HG03342 (cell line): ENCODE data around the gene RAB15.
A peak's percentile ranks its signal among the peaks of the same experiment; 100 is the strongest.

Experiments
- ATAC-seq: cut with Tn5 transposase; IDR thresholded peaks from one replicate; pipeline ENCODE4 v1.9.1; 2021; ENCODE audit warnings: mild to moderate bottlenecking, moderate library complexity; ENCODE audit not compliant: unreplicated experiment

Gene RAB15

DNA sequence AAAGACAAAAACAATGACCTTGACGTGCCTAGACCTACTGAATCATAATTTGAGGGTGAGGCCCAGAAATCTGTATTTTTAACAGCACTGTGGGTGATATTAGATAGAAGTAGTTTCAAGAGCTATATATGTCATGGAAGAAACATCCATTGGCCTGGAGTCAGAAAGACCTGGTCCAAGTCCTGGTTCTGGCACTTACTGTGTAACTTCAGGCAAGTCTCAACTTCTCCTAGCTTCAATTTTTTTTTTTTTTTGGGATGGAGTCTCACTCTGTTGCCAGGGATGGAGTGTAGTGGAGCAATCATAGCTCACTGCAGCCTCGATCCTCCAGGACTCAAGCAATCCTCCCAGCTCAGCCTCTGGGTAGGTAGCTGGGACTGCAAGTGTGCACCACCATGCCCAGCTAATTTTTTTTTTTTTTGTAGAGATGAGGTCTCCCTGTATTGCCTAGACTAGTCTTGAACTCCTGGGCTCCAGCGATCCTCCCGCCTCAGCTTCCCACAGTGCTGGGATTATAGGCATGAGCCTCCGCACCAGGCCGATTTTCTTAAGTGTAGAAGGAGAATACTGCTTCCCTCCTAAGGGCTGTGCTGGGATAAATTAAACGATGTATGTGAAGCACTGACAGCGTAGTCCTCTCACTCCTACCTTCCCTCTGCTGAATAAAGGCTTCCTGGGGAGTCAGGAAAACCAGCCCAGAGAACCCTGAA lies 15.3 kb downstream of the RAB15 start:
- ATAC-seq = no peak

DNA sequence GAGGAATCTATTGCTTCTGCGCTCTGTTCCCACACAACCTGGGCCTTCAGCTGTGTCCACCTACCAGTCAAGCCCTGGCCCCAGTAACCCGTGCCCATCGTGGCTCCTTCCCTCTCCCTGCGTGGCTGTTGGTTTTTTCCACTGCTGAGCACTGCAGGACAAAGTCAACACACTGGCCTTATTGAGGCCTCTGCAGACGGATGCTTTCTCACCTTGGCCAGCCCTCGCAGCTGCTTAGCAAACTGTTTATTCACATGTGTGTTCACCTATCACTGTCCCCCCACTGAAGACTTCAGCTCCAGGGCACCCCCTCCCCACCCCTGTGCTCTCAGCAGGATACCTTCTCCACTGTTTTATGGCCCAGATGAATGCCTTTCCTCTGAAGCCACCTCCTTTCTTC lies 16.8 kb downstream of the RAB15 start:
- ATAC-seq = no peak

DNA sequence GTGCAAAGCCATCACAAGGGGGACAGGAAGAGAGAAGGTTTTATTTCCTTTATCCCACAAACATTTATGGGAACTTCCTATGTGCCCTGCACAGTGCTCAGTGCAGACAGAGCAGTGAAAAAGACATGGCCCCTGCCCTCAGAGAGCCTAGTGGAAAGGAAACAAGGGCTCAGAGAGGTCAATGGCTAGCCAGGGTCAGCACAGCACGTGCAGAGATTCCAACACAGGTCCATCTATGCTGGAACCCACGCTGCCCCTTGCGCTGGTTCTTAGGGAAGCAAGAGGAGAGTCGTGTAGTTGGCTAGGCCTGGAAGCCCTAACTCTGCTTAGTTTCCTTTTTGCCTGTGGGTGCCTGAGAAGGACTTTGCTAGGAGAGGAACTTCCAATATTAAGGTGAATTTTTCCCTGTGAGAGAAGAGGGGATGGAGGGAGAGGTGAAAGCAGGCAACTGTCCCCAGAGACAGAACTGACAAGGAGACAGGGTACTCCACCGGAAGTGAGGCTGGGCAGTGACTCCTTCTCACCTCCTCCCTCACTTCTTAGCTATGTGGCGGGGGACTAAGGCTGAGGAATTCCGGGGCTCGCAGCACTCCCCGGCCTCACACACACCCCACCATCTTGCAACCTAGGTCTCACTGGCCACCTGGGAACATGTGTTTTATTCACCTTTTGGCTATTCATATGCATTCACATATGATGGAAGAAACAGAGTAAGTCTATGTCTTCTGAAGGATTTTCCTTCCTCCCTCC lies 17.5 kb downstream of the RAB15 start:
- no peak for ATAC-seq

DNA sequence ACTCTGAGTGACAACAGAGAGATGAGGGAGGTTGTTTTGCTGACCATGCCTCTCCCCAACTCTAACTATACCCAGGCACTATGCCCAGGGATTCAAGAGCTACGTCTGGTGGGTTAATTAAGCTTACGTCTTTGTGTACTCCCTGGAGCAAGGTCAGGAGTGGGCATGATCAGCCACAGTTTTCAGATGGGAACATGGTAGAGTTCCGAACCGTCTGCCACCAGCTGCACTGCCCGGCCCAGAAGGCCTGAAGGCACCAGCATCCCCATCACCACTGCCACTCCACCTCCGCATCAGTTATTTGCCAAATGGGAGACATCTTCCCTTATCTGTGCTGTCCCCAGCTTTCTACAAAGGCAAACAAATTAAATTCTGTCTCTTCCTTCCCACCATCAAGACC lies 18.5 kb downstream of the RAB15 start:
- ATAC-seq = no peak

- ATAC-seq = no peak
Measured at GRCh38 chr14:64953310-64953654, 18.9 kb downstream of the RAB15 start.

- ATAC-seq = peak; percentile 80
Measured at GRCh38 chr14:64952598-64953309, 19.4 kb downstream of the RAB15 start.

GRCh38 chr14:64951724-64952123 lies 20.4 kb downstream of the RAB15 start:
- ATAC-seq = no peak

DNA sequence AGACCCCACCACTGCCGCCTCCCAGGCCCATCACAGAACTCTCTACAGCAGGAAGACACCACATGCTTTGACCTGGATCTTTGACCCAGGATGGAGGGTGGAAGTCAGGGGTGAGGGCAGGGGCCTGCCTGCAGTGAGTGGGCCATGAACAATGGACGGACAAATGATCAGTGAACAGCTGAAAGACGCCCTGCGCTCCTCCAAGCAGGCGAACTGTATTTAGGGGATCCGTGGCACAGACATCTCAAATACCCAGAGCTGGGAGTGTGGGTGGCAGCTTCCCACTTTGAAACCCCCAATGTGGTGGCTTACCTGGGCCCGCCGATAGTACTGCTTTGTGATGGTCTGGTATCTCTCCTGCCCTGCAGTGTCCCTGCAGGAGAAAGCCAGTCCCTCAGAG lies 20.8 kb downstream of the RAB15 start:
- ATAC-seq = no peak

- no peak for ATAC-seq
Measured at GRCh38 chr14:64950889-64951288, 21.2 kb downstream of the RAB15 start.

GRCh38 chr14:64948612-64949210 lies 23.4 kb downstream of the RAB15 start:
- ATAC-seq = no peak

DNA sequence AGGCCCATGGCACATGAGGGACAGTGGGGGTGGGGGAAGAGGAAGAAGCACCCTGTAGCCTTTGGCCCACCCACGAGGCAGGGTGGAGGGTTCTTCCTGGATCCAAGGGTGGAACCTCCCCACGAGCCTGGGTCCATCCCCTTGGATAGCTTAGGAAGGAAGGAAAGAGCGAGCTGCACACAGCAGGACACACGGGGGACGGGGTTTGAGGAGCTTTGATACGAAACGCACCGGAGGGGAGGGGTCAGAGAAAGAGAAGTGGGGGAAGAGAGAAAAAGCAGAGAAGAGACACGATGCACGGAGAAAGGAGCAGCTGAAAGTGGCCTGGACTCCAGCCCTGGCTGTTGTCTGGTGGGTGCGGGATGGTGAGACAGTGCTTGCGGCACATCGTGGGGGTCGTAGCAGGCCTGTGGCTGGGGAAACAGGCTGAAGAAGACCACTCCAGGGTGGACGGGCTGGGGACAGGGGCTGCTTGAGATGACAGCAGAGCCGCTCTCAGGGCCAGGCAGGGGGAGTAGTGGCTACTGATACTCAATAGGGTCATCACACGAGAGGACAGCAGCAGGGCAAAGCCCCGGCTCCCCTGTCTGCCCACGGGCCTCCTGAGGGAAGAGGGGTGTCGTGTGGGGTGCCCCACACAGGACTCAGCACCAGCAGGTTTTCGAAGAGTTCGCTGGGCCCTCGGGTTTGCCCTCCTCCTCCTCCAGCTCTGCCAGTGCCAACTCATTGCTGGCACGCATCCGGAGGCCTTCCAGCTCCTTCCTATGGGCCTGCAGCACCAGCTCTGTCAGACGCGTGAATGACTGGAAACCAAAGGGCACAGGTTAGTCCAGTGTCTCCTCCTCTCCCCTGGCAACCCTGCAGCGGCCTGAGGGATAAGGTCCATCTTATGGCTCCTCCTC lies 24.2 kb downstream of the RAB15 start:
- no peak for ATAC-seq

GRCh38 chr14:64946310-64947045 lies 25.7 kb downstream of the RAB15 start:
- ATAC-seq = no peak

DNA sequence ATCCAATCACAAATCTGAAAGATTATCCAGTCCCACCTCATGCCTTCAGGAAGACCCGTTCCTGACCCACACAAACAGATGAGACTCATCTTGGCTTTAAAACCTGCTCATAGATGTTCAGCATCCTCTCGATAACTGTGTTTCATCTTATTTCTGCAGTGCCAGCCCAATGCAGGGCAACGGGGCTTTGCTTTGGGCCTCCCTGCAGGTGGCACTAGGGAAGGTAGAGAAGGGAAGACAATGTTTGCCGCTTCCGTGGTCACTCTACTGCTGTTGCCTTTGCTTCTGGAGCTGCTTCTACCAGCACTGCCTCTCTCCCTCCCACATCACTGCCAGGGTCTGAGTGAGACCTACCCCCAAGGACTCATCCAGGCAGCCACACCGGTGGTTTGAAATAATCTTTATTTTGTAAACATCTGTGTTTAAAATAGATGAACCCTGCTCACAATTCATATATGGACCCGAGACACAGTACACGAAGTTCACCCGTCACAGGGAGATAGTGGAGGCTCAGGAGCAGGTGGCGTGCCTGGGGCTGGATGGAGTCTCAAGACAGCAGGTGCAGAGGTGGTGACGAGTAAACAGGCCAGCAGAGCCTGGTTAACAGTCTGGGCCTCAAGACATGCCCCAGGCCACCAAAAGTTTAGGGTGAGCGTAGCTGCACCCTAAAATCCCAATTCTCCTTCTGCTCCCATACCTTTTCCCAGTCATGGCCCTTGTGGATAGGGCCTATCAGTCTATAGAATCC lies 26.5 kb downstream of the RAB15 start:
- no peak for ATAC-seq

DNA sequence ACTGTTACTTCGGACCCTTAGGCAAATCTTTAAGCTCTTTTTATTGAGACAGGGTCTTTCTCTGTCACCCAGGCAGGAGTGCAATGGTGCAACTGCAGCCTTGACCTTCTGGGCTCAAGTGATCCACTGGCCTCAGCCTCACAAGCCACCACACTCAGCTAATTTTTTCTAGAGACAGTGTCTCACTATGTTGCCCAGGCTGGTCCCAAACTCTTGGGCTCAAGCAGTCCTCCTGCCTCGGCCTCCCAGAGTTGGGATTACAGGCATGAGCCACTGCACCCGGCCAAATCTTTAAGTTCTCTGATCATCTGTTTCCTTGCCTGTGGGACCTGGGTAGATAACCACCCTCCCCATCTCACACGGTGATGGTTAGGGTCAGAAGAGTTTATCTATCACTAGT lies 27.3 kb downstream of the RAB15 start:
- no peak for ATAC-seq

DNA sequence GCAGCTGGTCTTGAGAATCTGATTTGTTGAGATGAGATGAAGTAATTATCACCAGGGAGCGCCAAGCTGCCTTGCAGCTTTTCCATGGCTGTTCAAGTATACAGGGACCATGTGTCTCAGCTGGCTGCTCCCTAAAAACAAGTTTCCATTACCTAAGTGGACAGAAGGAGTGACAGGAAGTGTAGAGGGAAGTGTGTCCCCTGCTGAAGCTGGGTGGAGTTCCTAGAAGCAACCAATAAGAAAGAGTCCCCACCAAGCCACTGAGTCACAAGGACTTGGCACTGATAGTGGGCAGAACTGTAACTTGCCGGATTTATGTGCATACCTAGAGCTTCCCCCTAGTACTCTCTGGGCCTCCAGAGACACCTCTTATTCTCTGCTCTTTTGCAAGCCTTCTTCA lies 28.1 kb downstream of the RAB15 start:
- ATAC-seq = no peak

GRCh38 chr14:64943556-64943955 lies 28.6 kb downstream of the RAB15 start:
- no peak for ATAC-seq

GRCh38 chr14:64942531-64943111 lies 29.5 kb downstream of the RAB15 start, which contains the start of gene GPX2:
TSS of gene GPX2 (minus strand) at chr14:64942745. CDS start at chr14:64942726, 19 bp downstream.
- no peak for ATAC-seq

- ATAC-seq = no peak
Measured at GRCh38 chr14:64940336-64940910, 31.7 kb downstream of the RAB15 start.
